Spleen (tissue), 11 donors: Measurements from ENCODE around the gene AGPS. TPM values are rescaled to one million over a fixed set of nuclear protein-coding genes. Genes with fewer than 3 reads are reported as not detected.

Experiments used
- DNase-seq: peaks from one replicate; pipeline ENCODE4 v3.0.0-alpha.2; 2020
- H3K27ac ChIP-seq, 8 donors: fragments of 200-600 bp; sonication (generic) in 7 of 8; 1 replicate in 4 of 8; 2 replicates in 4 of 8; pipeline versions ENCODE4 v1.5.0 to v1.8.0; 2016 to 2021; ENCODE audit warnings: inconsistent platforms in 4 of 8, mild to moderate bottlenecking in 4 of 8, moderate library complexity in 1 of 8
- H3K27me3 ChIP-seq, 7 donors: fragments of 200-600 bp; sonication (generic) in 6 of 7; replicated peaks in 1 of 7; 1 replicate in 4 of 7; 2 replicates in 3 of 7; pipeline versions ENCODE4 v1.5.0 to v1.8.0; 2016 to 2021; ENCODE audit warnings: inconsistent platforms in 3 of 7, mild to moderate bottlenecking in 1 of 7
- H3K36me3 ChIP-seq, 6 donors: fragments of 200-600 bp; sonication (generic) in 5 of 6; 1 replicate in 4 of 6; 2 replicates in 2 of 6; pipeline versions ENCODE4 v1.5.0 to v1.8.0; 2016 to 2021; ENCODE audit warnings: inconsistent platforms in 2 of 6
- H3K4me1 ChIP-seq, 6 donors: fragments of 200-600 bp; sonication (generic) in 5 of 6; 1 replicate in 3 of 6; 2 replicates in 3 of 6; pipeline versions ENCODE4 v1.5.0 to v1.8.0; 2016 to 2021; ENCODE audit warnings: inconsistent platforms in 3 of 6
- H3K4me3 ChIP-seq, 8 donors: fragments of 200-600 bp; sonication (generic) in 7 of 8; 1 replicate in 4 of 8; 2 replicates in 4 of 8; pipeline versions ENCODE4 v1.5.0 to v1.8.0; 2016 to 2021; ENCODE audit warnings: inconsistent platforms in 4 of 8, mild to moderate bottlenecking in 4 of 8, moderate library complexity in 2 of 8
- H3K9me3 ChIP-seq, 8 donors: fragments of 200-600 bp; sonication (generic) in 7 of 8; 1 replicate in 4 of 8; 2 replicates in 4 of 8; pipeline versions ENCODE4 v1.5.0 to v1.8.0; 2016 to 2021; ENCODE audit warnings: inconsistent platforms in 4 of 8
- CTCF ChIP-seq, 11 experiments: fragments of 200-600 bp in 7 of 11; fragments of 450-650 bp in 4 of 11; sonication (generic) in 4 of 11; IDR thresholded peaks in 8 of 11; conservative IDR thresholded peaks in 3 of 11; 1 replicate in 7 of 11; 2 replicates in 4 of 11; pipeline versions ENCODE4 v1.4.0 to v1.8.0; 2016 to 2021; ENCODE audit warnings: antibody characterized with exemption in 11 of 11, inconsistent platforms in 4 of 11, mild to moderate bottlenecking in 1 of 11
- POLR2A ChIP-seq, 3 donors: fragments of 450-650 bp; IDR thresholded peaks; one replicate each; pipeline ENCODE4 v1.5.1; 2017; ENCODE audit warnings: antibody characterized with exemption in 3 of 3, mild to moderate bottlenecking in 1 of 3
- POLR2AphosphoS5 ChIP-seq, 3 donors: sonication (generic); formaldehyde crosslinking; IDR thresholded peaks; one replicate each; pipeline ENCODE4 v1.5.1; 2017; ENCODE audit warnings: antibody characterized with exemption in 3 of 3
- WGBS, 5 donors: extraction: QIAGEN DNeasy Blood & Tissue Kit in 3 of 5; methylation state at CpG; one replicate each; pipeline versions ENCODE4 v1.1.5 to v1.1.7; 2013 to 2018; 5-methylcytosine and 5-hydroxymethylcytosine counted together
- intact Hi-C: fragments of 100-400 bp; cut with DNase I; formaldehyde crosslinking; loops from one replicate; pipeline ENCODE4 v1.15.0; 2023; ENCODE audit warnings: low total_unique reads
- polyA plus RNA-seq, 3 donors: library from polyadenylated mRNA; stranded (reverse); fragments of 200-250 nt; gene quantifications; one replicate each; pipeline ENCODE4 v1.2.1, GENCODE V29; 2013
- total RNA-seq, 7 donors: library from RNA; depleted of rRNA in 3 of 7; stranded (reverse); fragments of >200 nt in 3 of 7; fragmentation: NEBNext Ultra II Directional in 4 of 7; extraction: Animal tissue kit (Norgen Biotek cat#: 25700) in 4 of 7; gene quantifications; one replicate each; pipeline versions ENCODE4 v1.1.0 to v1.2.1, GENCODE V29; 2016 to 2021
- donor health status: healthy with polysubstance abuse.
- donor health status: DM: no; HTN: no; CAD: no; lungs with moderate emphysema.
- donor health status: DM: no; HTN: no; CAD: no.
- donor health status: Bipolar disorder and iron deficiency.
- donor health status: healthy.
- donor health status: DM: no; HTN: no; CAD: no.
- donor health status: DM: yes; HTN: yes; CAD: no.

AGPS gene
- total and polyA plus RNA-seq, 10 donors: 3.3 to 44.5 (median 28.2) TPM

DNA sequence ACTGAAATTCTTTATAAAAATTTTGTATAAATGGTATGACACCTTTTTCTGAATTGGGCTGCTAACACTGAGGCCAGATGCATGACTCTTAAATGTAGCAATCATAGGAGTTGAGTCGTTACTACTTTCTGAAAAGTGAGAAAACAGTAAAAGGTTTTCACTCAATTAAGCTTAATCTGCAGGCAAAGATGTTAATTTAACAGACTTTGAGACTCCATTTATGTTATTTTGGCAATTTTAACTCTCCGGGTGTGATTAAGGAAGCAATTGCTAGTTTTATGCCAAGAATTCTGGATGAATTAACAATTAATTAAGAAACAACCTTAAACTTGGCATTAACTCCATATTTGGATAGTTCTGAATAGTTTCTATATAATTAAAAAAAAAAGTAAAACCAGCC is 104.3 kb downstream of the AGPS start:
- TF ChIP-seq POLR2A (IDR thresholded peaks at IDR 0.05) (no peak), POLR2AphosphoS5 (IDR thresholded peaks at IDR 0.05) (no peak), CTCF (IDR thresholded peaks at IDR 0.05 in 8 of 11, conservative IDR thresholded peaks at IDR 0.05 in 3 of 11) (no peak)
- DNase-seq: no peak
- no peaks in the 10 kb centered on the region for H3K4me1 ChIP-seq
- H3K27ac ChIP-seq: no peak overlapping the region
- no peaks in the 10 kb centered on the region for H3K27me3 ChIP-seq
- no peak overlapping the region for H3K4me3 ChIP-seq
- intact Hi-C loops: loop anchor here (10.0 kb wide), 1 partner anchor 228 kb away; no protein-coding TSS in a partner anchor
- H3K9me3 ChIP-seq: no peaks in the 10 kb centered on the region
- 90 to 99% (median 95%) methylated on average over 2 of the region's 2 CpGs for WGBS, 5 donors
- H3K36me3 ChIP-seq: peaks cover 0 to 66% (median 4%) of the 10 kb centered on the region in 6 donors

GRCh38 chr2:177501186-177501585 is 108.6 kb downstream of the AGPS start:
- Histone ChIP-seq H3K36me3 (peaks cover 0 to 67% (median 0%) of the 10 kb centered on the region in 6 donors), H3K4me1 (no peaks in the 10 kb centered on the region)
- 76 to 88% (median 83%) methylated on average over 1 of the region's 1 CpG for WGBS, 5 donors

GRCh38 chr2:177506505-177506904 is 113.9 kb downstream of the AGPS start:
- TF ChIP-seq POLR2AphosphoS5 (IDR thresholded peaks at IDR 0.05): no peak
- TF ChIP-seq CTCF (IDR thresholded peaks at IDR 0.05 in 8 of 11, conservative IDR thresholded peaks at IDR 0.05 in 3 of 11): no peak
- no peak for TF ChIP-seq POLR2A (IDR thresholded peaks at IDR 0.05)
- intact Hi-C loops: no loop called here
- no peak overlapping the region for H3K4me3 ChIP-seq
- no peak overlapping the region for H3K27ac ChIP-seq
- no peaks in the 10 kb centered on the region for H3K27me3 ChIP-seq
- no peak for DNase-seq
- H3K4me1 ChIP-seq: no peaks in the 10 kb centered on the region
- no peaks in the 10 kb centered on the region for H3K9me3 ChIP-seq
- peaks cover 0 to 77% (median 8%) of the 10 kb centered on the region in 6 donors for H3K36me3 ChIP-seq

More at GRCh38 chr2:177501186-177501585, 108.6 kb downstream of the AGPS start:
- TF ChIP-seq CTCF (IDR thresholded peaks at IDR 0.05 in 8 of 11, conservative IDR thresholded peaks at IDR 0.05 in 3 of 11) (no peak), POLR2AphosphoS5 (IDR thresholded peaks at IDR 0.05) (no peak), POLR2A (IDR thresholded peaks at IDR 0.05) (no peak)
- Histone ChIP-seq H3K4me3 (no peak overlapping the region), H3K9me3 (no peaks in the 10 kb centered on the region), H3K27ac (no peak overlapping the region), H3K27me3 (no peaks in the 10 kb centered on the region)
- no peak for DNase-seq
- intact Hi-C loops: no loop called here

- intact Hi-C loops: no loop called here
- Histone ChIP-seq H3K4me1 (no peaks in the 10 kb centered on the region), H3K27me3 (no peaks in the 10 kb centered on the region), H3K4me3 (no peak overlapping the region), H3K27ac (no peak overlapping the region), H3K9me3 (no peaks in the 10 kb centered on the region), H3K36me3 (peaks cover 0 to 78% (median 8%) of the 10 kb centered on the region in 6 donors)
- no peak for TF ChIP-seq CTCF (IDR thresholded peaks at IDR 0.05 in 8 of 11, conservative IDR thresholded peaks at IDR 0.05 in 3 of 11)
- no peak for TF ChIP-seq POLR2A (IDR thresholded peaks at IDR 0.05)
- TF ChIP-seq POLR2AphosphoS5 (IDR thresholded peaks at IDR 0.05): no peak
- 92 to 100% (median 96%) methylated on average over 2 of the region's 2 CpGs for WGBS, 5 donors
- no peak for DNase-seq
Observed at GRCh38 chr2:177506998-177507397, 114.4 kb downstream of the AGPS start.
